Erythroblast (primary cell): ENCODE data around the gene ZNF26.

Source experiments
- DNase-seq, 2 experiments: peaks; one replicate each; lab custom pipeline; 2025; lab: John Stamatoyannopoulos, UW
- GATA1 ChIP-seq: IDR thresholded peaks from 2 replicates; pipeline ENCODE4 v1.6.1; 2011; ENCODE audit warnings: low read depth, mild to moderate bottlenecking, control low read depth, low read length, moderate library complexity
- POLR2A ChIP-seq: IDR thresholded peaks from 2 replicates; pipeline ENCODE4 v1.6.1; 2011; ENCODE audit warnings: mild to moderate bottlenecking, low read length

Gene ZNF26

DNA sequence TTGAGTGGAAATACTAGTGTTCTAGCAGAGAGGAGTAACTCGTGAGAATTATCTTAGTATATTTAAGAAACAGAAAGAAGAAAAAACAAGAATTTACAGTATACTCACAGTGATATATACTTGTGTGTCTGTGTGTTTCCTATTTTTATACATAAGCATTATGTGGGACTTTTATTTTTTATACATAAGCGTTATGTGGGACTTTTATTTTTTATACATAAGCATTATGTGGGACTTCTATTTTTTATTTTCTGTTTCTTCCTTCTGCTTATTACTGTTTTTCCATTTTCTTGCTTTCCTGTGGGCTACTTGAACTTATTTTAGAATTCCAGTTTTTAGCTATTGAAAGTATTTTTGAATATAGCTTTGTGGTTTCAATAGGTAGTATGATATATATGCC, 87.7 kb downstream of the ZNF26 start:
- TF ChIP-seq POLR2A (no peak), GATA1 (no peak)
- no peak for DNase-seq
